ENCODE data around the gene SLC26A2. TPM values are rescaled to one million over a fixed set of nuclear protein-coding genes. Genes with fewer than 3 reads are reported as not detected.

SLC26A2 gene
- total and polyA plus RNA-seq, 4 donors, result 0.43 to 6.1 (median 1.6) TPM

GRCh38 chr5:149995385-149996204 lies 35.0 kb downstream of the SLC26A2 start:
- no peak for TF ChIP-seq SP1 (IDR thresholded peaks at IDR 0.05)
- no peak for TF ChIP-seq RXRA (IDR thresholded peaks at IDR 0.05)
- TF ChIP-seq HNF4A (conservative IDR thresholded peaks at IDR 0.05), result no peak
- no peak for TF ChIP-seq GABPA (IDR thresholded peaks at IDR 0.05 in 1 of 2, conservative IDR thresholded peaks at IDR 0.05 in 1 of 2)
- no peaks in the 10 kb centered on the region for H3K27me3 ChIP-seq (ENCODE audit: control insufficient read depth in 4 of 4, insufficient read depth in 4 of 4, low read length in 3 of 4)
- DNase-seq (ENCODE audit: low spot score), result no peak
- H3K4me3 ChIP-seq (ENCODE audit: low read depth in 1 of 3, low read length in 3 of 3), result no peak overlapping the region
- 95% methylated on average over 14 of the region's 14 CpGs for WGBS
- peaks cover 0 to 13% (median 8%) of the 10 kb centered on the region in 4 donors for H3K4me1 ChIP-seq (ENCODE audit: control insufficient read depth in 4 of 4, insufficient read depth in 4 of 4, low read length in 3 of 4)
- H3K9me3 ChIP-seq (ENCODE audit: control insufficient read depth in 4 of 4, low read length in 3 of 4), result no peaks in the 10 kb centered on the region
- peaks cover 0 to 16% (median 13%) of the 10 kb centered on the region in 4 donors for H3K36me3 ChIP-seq (ENCODE audit: control insufficient read depth in 4 of 4, insufficient read depth in 3 of 4, low read depth in 1 of 4, low read length in 3 of 4)
- no peak overlapping the region for H3K27ac ChIP-seq (ENCODE audit: low read depth in 1 of 2, low read length in 2 of 2)
- no peak overlapping the region for H3K9ac ChIP-seq (ENCODE audit: low read depth in 1 of 2, low read length in 2 of 2)

GRCh38 chr5:149996205-149996890 lies 35.8 kb downstream of the SLC26A2 start:
- 84% methylated on average over 6 of the region's 6 CpGs for WGBS
- Histone ChIP-seq H3K9me3 (ENCODE audit: control insufficient read depth in 4 of 4, low read length in 3 of 4) (no peaks in the 10 kb centered on the region), H3K27ac (ENCODE audit: low read depth in 1 of 2, low read length in 2 of 2) (no peak overlapping the region), H3K36me3 (ENCODE audit: control insufficient read depth in 4 of 4, insufficient read depth in 3 of 4, low read depth in 1 of 4, low read length in 3 of 4) (peaks cover 0 to 16% (median 13%) of the 10 kb centered on the region in 4 donors), H3K4me3 (ENCODE audit: low read depth in 1 of 3, low read length in 3 of 3) (no peak overlapping the region), H3K4me1 (ENCODE audit: control insufficient read depth in 4 of 4, insufficient read depth in 4 of 4, low read length in 3 of 4) (peaks cover 0 to 17% (median 10%) of the 10 kb centered on the region in 4 donors), H3K9ac (ENCODE audit: low read depth in 1 of 2, low read length in 2 of 2) (no peak overlapping the region), H3K27me3 (ENCODE audit: control insufficient read depth in 4 of 4, insufficient read depth in 4 of 4, low read length in 3 of 4) (no peaks in the 10 kb centered on the region)
- TF ChIP-seq FOXA1 (IDR thresholded peaks at IDR 0.05), result no peak
- no peak for TF ChIP-seq CTCF (IDR thresholded peaks at IDR 0.05; ENCODE audit: low read depth, low read length, missing input control)
- TF ChIP-seq NR2F2 (IDR thresholded peaks at IDR 0.05), result no peak
- TF ChIP-seq TAF1 (conservative IDR thresholded peaks at IDR 0.05), result no peak
- TF ChIP-seq RAD21 (IDR thresholded peaks at IDR 0.05), result no peak
- TF ChIP-seq REST (IDR thresholded peaks at IDR 0.05), result no peak
- TF ChIP-seq HNF4A (conservative IDR thresholded peaks at IDR 0.05), result no peak
- no peak for TF ChIP-seq FOXA2 (IDR thresholded peaks at IDR 0.05)
- TF ChIP-seq EGR1 (IDR thresholded peaks at IDR 0.05; ENCODE audit: low read depth in 2 of 2), result no peak
- no peak for TF ChIP-seq MAX (IDR thresholded peaks at IDR 0.05)
- TF ChIP-seq ATF3 (IDR thresholded peaks at IDR 0.05), result no peak
- no peak for TF ChIP-seq JUND (IDR thresholded peaks at IDR 0.05)
- no peak for TF ChIP-seq SP1 (IDR thresholded peaks at IDR 0.05)
- no peak for TF ChIP-seq GABPA (IDR thresholded peaks at IDR 0.05 in 1 of 2, conservative IDR thresholded peaks at IDR 0.05 in 1 of 2)
- no peak for TF ChIP-seq ZBTB33 (IDR thresholded peaks at IDR 0.05)
- no peak for TF ChIP-seq YY1 (IDR thresholded peaks at IDR 0.05)
- DNase-seq (ENCODE audit: low spot score), result no peak
